ENCODE data around the gene TNNT1. TPM values are rescaled to one million over a fixed set of nuclear protein-coding genes. Genes with fewer than 3 reads are reported as not detected.

The TNNT1 gene
- total RNA-seq, 1 donor from 2014 or later: not detected

DNA sequence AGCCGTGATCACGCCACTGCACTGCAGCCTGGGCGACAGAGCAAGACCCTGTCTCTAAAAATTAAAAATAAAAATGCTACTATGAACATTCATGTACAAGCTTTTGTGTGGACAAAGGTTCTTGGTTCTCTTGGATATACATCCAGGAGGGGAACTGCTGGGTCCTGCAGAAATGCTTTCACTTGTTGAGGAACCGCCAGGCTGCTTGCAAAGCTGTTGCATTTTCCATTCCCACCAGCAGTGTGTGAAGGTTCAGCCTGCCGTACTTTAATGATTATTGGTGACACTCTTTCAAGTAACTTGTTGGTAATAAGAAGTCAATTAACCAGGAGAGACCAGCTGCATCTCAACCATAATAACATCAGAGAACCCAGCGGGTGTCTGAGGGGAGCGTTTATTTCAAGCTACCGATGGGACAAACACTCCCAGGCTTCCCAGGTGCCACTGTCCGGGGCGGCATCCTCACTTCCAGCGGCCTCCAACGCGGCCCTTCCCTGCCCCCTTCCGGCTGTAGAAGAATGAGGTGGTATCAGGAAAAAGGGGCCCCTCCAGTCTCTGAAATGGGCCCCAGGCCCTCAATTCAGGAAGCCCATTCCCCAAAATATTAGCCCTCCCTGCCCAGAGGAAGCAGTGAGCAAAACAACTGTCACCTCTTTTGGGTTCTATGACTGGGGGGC lies 16.4 kb downstream of the TNNT1 start:
- TF ChIP-seq, protein P1, sequence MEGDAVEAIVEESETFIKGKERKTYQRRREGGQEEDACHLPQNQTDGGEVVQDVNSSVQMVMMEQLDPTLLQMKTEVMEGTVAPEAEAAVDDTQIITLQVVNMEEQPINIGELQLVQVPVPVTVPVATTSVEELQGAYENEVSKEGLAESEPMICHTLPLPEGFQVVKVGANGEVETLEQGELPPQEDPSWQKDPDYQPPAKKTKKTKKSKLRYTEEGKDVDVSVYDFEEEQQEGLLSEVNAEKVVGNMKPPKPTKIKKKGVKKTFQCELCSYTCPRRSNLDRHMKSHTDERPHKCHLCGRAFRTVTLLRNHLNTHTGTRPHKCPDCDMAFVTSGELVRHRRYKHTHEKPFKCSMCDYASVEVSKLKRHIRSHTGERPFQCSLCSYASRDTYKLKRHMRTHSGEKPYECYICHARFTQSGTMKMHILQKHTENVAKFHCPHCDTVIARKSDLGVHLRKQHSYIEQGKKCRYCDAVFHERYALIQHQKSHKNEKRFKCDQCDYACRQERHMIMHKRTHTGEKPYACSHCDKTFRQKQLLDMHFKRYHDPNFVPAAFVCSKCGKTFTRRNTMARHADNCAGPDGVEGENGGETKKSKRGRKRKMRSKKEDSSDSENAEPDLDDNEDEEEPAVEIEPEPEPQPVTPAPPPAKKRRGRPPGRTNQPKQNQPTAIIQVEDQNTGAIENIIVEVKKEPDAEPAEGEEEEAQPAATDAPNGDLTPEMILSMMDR (IDR thresholded peaks at IDR 0.05): peak in 1 of 3 experiments; percentile 6
- Histone ChIP-seq H3K4me3 (no peak overlapping the region), H3K9me3 (no peaks in the 10 kb centered on the region), H3K27me3 (peaks cover 6% of the 10 kb centered on the region), H3K4me1 (no peaks in the 10 kb centered on the region), H3K36me3 (no peaks in the 10 kb centered on the region), H3K27ac (no peak overlapping the region)
- intact Hi-C loops (cut with DNase I): no loop called here
- no peak for DNase-seq (ENCODE audit: low spot score in 2 of 2)

DNA sequence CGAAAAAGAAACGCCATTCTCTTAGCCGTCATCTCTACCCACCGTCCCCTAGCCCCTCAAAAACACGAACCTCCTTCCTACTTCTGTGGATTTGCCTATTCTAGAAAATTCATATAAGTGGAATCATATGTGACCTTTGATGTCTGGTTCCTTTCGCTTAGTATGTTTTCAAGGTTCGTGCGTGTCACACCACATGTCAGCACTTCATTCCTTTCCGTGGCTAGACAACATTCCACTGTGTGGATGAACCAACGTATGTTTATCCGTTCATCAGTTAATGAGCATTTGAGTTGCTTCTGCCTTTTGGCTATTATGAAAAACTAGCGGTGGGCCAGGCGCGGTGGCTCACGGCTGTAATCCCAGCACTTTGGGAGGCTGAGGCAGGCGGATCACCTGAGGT lies 17.6 kb downstream of the TNNT1 start:
- no peaks in the 10 kb centered on the region for H3K36me3 ChIP-seq
- no peaks in the 10 kb centered on the region for H3K4me1 ChIP-seq
- H3K4me3 ChIP-seq: no peak overlapping the region
- peaks cover 6% of the 10 kb centered on the region for H3K27me3 ChIP-seq
- H3K27ac ChIP-seq: no peak overlapping the region
- no peaks in the 10 kb centered on the region for H3K9me3 ChIP-seq
- intact Hi-C loops (cut with DNase I): no loop called here
- TF ChIP-seq, protein P1 (IDR thresholded peaks at IDR 0.05): no peak
- no peak for DNase-seq (ENCODE audit: low spot score in 2 of 2)

DNA sequence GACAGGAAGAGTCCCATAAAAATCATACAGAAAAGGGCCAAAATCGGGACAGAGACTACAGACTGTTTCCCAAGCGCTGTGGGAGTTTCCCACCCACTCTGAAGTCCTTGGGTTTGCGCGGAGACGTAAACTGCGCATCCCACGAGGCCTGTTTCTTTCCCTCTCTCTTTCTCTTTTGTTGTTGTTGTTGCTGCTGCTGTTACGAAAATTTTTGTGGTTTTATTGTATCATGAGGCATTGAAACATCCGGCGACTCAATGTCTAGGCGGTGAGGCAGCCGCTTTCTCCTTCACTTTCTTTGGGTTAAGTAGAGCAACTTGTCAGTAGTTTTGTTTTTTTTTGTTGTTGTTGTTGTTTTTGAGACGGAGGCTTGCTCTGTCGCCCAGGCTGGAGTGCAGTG lies 30.0 kb downstream of the TNNT1 start:
- no peak for DNase-seq (ENCODE audit: low spot score in 2 of 2)
- intact Hi-C loops (cut with DNase I): loop anchor here (5.0 to 10.0 kb wide), 7 partner anchors 163 to 1254 kb away; partner anchors contain the start of genes BRSK1, CDC42EP5, HSPBP1 and MYADM
- no peaks in the 10 kb centered on the region for H3K36me3 ChIP-seq
- peaks cover 11 to 28% of the 10 kb centered on the region in 2 donors for H3K4me1 ChIP-seq
- TF ChIP-seq, protein P1 (IDR thresholded peaks at IDR 0.05): no peak
- no peak overlapping the region for H3K4me3 ChIP-seq
- no peaks in the 10 kb centered on the region for H3K9me3 ChIP-seq
- H3K27ac ChIP-seq: no peak overlapping the region
- H3K27me3 ChIP-seq: no peaks in the 10 kb centered on the region

DNA sequence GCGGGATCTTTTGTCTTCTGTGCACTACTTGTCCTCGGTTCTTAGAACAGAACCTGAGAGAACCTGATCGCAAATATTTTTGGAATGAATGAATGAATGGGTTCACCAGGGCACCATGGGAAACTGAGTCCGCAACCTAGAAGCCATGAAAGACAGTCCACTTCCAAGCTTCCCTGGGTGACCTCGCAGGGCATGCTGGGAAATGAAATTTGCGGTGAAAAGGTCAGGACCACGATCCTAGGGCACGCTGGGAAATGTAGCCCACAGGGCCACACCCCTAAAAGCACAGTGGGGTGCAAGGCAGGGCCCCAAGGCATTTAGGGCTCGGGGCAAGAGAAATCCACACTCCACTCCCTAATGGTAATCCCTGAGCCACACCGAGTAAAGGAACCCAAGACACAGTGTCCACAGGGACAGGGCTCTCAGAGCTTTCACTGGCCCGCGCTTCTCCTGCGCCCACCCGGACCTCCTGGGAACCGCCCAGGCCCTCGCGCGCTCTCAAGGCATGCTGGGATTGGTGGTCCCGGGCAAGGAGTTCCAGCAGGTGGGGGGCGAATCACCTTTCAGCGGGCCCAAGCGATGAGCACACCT lies 30.5 kb downstream of the TNNT1 start:
- TF ChIP-seq, protein P1 (IDR thresholded peaks at IDR 0.05): no peak
- Histone ChIP-seq H3K27ac (peak overlapping the region; percentile 74 to 79), H3K27me3 (no peaks in the 10 kb centered on the region), H3K4me1 (peaks cover 13 to 32% of the 10 kb centered on the region in 2 donors), H3K9me3 (no peaks in the 10 kb centered on the region), H3K36me3 (no peaks in the 10 kb centered on the region), H3K4me3 (peak overlapping the region; percentile 73 to 76)
- intact Hi-C loops (cut with DNase I): loop anchor here (5.0 to 10.0 kb wide), 7 partner anchors 164 to 1254 kb away; partner anchors contain the start of genes BRSK1, CDC42EP5, HSPBP1 and MYADM
- DNase-seq (ENCODE audit: low spot score in 2 of 2): peak in 1 of 2 donors; percentile 73

DNA sequence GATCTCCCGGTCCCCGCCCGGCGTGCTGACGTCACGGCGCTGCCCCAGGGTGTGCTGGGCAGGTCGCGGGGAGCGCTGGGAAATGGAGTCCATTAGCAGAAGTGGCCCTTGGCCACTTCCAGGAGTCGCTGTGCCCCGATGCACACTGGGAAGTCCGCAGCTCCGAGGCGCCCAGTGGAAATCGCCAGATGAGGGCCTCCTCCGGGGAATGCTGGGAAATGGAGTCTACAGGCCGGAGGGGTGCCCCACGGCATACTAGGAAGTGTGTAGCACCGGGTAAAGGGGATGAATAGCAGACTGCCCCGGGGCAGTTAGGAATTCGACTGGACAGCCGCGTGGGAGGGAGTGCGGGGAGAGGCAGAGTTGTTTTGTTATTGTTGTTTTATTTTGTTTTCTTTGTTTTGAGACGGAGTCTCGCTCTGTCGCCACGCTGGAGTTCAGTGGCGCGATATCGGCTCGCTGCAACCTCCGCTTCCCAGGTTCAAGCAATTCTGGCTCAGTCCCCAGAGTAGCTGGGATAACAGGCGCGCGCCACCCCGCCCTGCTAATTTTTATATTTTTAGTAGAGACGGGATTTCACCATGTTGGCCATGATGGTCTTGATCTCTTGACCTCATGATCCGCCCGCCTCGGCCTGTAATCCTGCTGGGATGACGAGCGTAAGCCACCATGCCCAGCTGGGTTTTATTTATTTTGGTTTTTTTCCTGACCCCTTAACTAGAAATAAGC lies 31.2 kb downstream of the TNNT1 start:
- intact Hi-C loops (cut with DNase I): loop anchor here (1.0 to 10.0 kb wide), 12 partner anchors 55 to 1253 kb away; partner anchors contain the start of genes BRSK1, CDC42EP5, FIZ1 and HSPBP1
- H3K27ac ChIP-seq: peak overlapping the region; percentile 74 to 79

More for the DNA sequence above, 31.2 kb downstream of the TNNT1 start:
- no peaks in the 10 kb centered on the region for H3K9me3 ChIP-seq
- H3K4me3 ChIP-seq: peak overlapping the region; percentile 76 to 81
- peak; percentile 98 to 100 for DNase-seq (ENCODE audit: low spot score in 2 of 2)
- no peaks in the 10 kb centered on the region for H3K36me3 ChIP-seq
- TF ChIP-seq, protein P1 (IDR thresholded peaks at IDR 0.05): no peak
- H3K4me1 ChIP-seq: peaks cover 13 to 37% of the 10 kb centered on the region in 2 donors
- H3K27me3 ChIP-seq: no peaks in the 10 kb centered on the region
